Endothelial cell of umbilical vein (primary cell): ENCODE data around the gene MTREX. TPM values are rescaled to one million over a fixed set of nuclear protein-coding genes. Genes with fewer than 3 reads are reported as not detected.

Experiments
- BruUV-seq: library from RNA; stranded (reverse); fragments of 400-500 nt; replicated peaks from 2 replicates; lab custom pipeline; 2021; lab: Mats Ljungman, UMichigan
- CTCF ChIA-PET: fragments of 300-600, 350-600 bp; sonication (Branson Sonifier 250); formaldehyde crosslinking; loops from one replicate; lab custom pipeline; 2021; ENCODE audit warnings: antibody characterized with exemption, inconsistent platforms; lab: Charles Lee
- POLR2A ChIA-PET: fragments of 300-600, 350-600 bp; sonication (Branson Sonifier 250); formaldehyde crosslinking; loops from one replicate; lab custom pipeline; 2021; ENCODE audit warnings: antibody characterized with exemption, inconsistent platforms; lab: Charles Lee
- DNase-seq: peaks from one replicate; pipeline ENCODE4 v3.0.0-alpha.2; 2011; ENCODE audit warnings: low read depth, low spot score
- FAIRE-seq: peaks from 2 replicates; lab custom pipeline; 2011; peaks lifted over from hg19 to GRCh38; lab: Jason Lieb, UNC
- H2AFZ ChIP-seq: 2 replicates; pipeline ENCODE4 v1.6.0; 2012; ENCODE audit warnings: low read depth, low read length, control low read depth, inconsistent platforms
- H3K27ac ChIP-seq: 2 replicates; pipeline ENCODE4 v1.5.1; 2011; ENCODE audit warnings: low read depth, mild to moderate bottlenecking, control low read depth, low read length, moderate library complexity; ENCODE audit not compliant: insufficient read depth
- H3K27me3 ChIP-seq, 2 experiments: 2 replicates each; pipeline versions ENCODE4 v1.6.0 to v1.6.1; 2011; ENCODE audit warnings: low read length in 2 of 2, mixed read lengths in 1 of 2; ENCODE audit not compliant: control insufficient read depth in 2 of 2, insufficient read depth in 2 of 2
- H3K36me3 ChIP-seq, 2 experiments: 2 replicates in 1 of 2; 3 replicates in 1 of 2; pipeline ENCODE4 v1.5.1; 2011; ENCODE audit warnings: low read length in 2 of 2, mild to moderate bottlenecking in 1 of 2, moderate library complexity in 1 of 2; ENCODE audit not compliant: control insufficient read depth in 2 of 2, insufficient read depth in 2 of 2; ENCODE audit errors: extremely low read depth in 1 of 2
- H3K4me1 ChIP-seq: 3 replicates; pipeline ENCODE4 v1.5.1; 2011; ENCODE audit warnings: mild to moderate bottlenecking, low read length; ENCODE audit not compliant: control insufficient read depth, insufficient read depth; ENCODE audit errors: extremely low read depth
- H3K4me2 ChIP-seq: 2 replicates; pipeline ENCODE4 v1.6.1; 2011; ENCODE audit warnings: low read length, control low read depth, mixed read lengths; ENCODE audit not compliant: insufficient read depth
- H3K4me3 ChIP-seq, 3 experiments: fragments of 200-600 bp in 1 of 3; sonication (generic), shearing (Covaris generic) in 1 of 3; replicated peaks in 1 of 3; 2 replicates each; pipeline ENCODE4 v1.5.1; 2011 to 2016; ENCODE audit warnings: control low read depth in 3 of 3, low read length in 3 of 3, mild to moderate bottlenecking in 2 of 3, inconsistent platforms in 1 of 3, low read depth in 1 of 3, moderate library complexity in 1 of 3; ENCODE audit not compliant: insufficient read depth in 1 of 3
- H3K79me2 ChIP-seq: 2 replicates; pipeline ENCODE4 v1.6.0; 2012; ENCODE audit warnings: low read length, inconsistent platforms; ENCODE audit not compliant: control insufficient read depth, insufficient read depth
- H3K9ac ChIP-seq: replicated peaks from 2 replicates; pipeline ENCODE3; 2011; ENCODE audit warnings: low read length, control low read depth; ENCODE audit not compliant: insufficient read depth; ENCODE audit errors: extremely low read depth
- H3K9me1 ChIP-seq: replicated peaks from 3 replicates; pipeline ENCODE4 v1.6.0; 2011; ENCODE audit warnings: mild to moderate bottlenecking, low read length; ENCODE audit not compliant: control insufficient read depth, insufficient read depth; ENCODE audit errors: extremely low read depth
- H3K9me3 ChIP-seq: replicated peaks from 2 replicates; pipeline ENCODE4 v1.5.1; 2012; ENCODE audit warnings: low read length, inconsistent platforms; ENCODE audit not compliant: control insufficient read depth, insufficient read depth
- H4K20me1 ChIP-seq: replicated peaks from 2 replicates; pipeline ENCODE3; 2011; ENCODE audit warnings: mild to moderate bottlenecking, low read length; ENCODE audit not compliant: control insufficient read depth, insufficient read depth; ENCODE audit errors: extremely low read depth
- EZH2 ChIP-seq: IDR thresholded peaks from 2 replicates; pipeline ENCODE4 v1.6.1; 2012; ENCODE audit warnings: borderline replicate concordance, low read depth, mild to moderate bottlenecking, moderate library complexity, low read length, inconsistent platforms; ENCODE audit not compliant: severe bottlenecking
- FOS ChIP-seq: IDR thresholded peaks from 2 replicates; pipeline ENCODE4 v1.6.1; 2011; ENCODE audit warnings: mild to moderate bottlenecking, low read length, moderate library complexity, borderline replicate concordance; ENCODE audit not compliant: insufficient read depth
- JUN ChIP-seq: IDR thresholded peaks from 2 replicates; pipeline ENCODE4 v1.6.1; 2011; ENCODE audit warnings: borderline replicate concordance, low read depth; ENCODE audit not compliant: insufficient read length, insufficient read depth
- MAX ChIP-seq: IDR thresholded peaks from 2 replicates; pipeline ENCODE4 v1.6.1; 2011; ENCODE audit not compliant: insufficient read depth, insufficient read length
- POLR2A ChIP-seq: IDR thresholded peaks from 2 replicates; pipeline ENCODE4 v1.6.1; 2012; ENCODE audit warnings: low read depth, mild to moderate bottlenecking, control low read depth, low read length
- dilution Hi-C: fragments of 300-500 bp; cut with MboI; formaldehyde crosslinking; loops from one replicate; pipeline ENCODE4 v1.15.0; 2019; ENCODE audit warnings: low sequenced_read_pairs; ENCODE audit not compliant: extremely low pct_ligation_motif_present
- intact Hi-C: fragments of 100-400 bp; cut with micrococcal nuclease; formaldehyde crosslinking; loops from one replicate; pipeline ENCODE4 v1.10.0; 2022
- polyA plus RNA-seq, 4 experiments: library from polyadenylated mRNA; depleted of rRNA in 3 of 4; stranded (reverse) in 3 of 4; unstranded in 1 of 4; fragments of >200 nt; gene quantifications; 2 replicates each; pipeline versions ENCODE4 v1.2.1 to v1.2.3, GENCODE V29; 2011 to 2012; ENCODE audit warnings: missing spikeins in 1 of 4
- total RNA-seq: library from RNA; stranded (reverse); gene quantifications from 2 replicates; pipeline ENCODE4 v1.2.3, GENCODE V29; 2021

MTREX gene
- total and polyA plus RNA-seq, 2 donors (not counting 3 experiments of a cell fraction or from before 2014, with no cell fraction given): 9.8 to 76.3 TPM

DNA sequence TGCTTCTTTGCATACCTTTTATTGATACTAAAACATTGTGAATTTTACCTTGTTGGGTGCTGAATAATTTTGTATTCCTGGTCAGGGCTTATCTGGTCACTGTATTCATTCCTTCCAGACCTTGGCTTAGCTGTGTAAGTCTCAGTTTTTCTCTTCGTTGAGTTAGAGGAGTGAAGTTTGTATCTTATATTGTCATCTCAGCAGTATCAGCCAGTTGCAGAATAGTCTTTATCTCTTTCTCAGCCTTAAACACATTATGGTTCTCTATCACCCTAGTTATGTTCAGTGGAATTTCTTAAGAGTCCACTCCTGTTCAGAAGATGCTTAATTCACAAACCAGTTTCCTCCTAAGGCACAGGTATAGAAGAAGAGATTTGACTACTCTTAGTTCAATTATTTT lies 25.2 kb downstream of the MTREX start:
- Histone ChIP-seq H2AFZ (no peak overlapping the region), H3K9me3 (no peaks in the 10 kb centered on the region), H3K36me3 (peaks cover 0 to 11% of the 10 kb centered on the region in 2 experiments), H3K79me2 (peaks cover 45% of the 10 kb centered on the region), H4K20me1 (peaks cover 2% of the 10 kb centered on the region), H3K27me3 (no peaks in the 10 kb centered on the region), H3K27ac (no peak overlapping the region), H3K9me1 (no peaks in the 10 kb centered on the region), H3K9ac (no peak overlapping the region), H3K4me2 (no peak overlapping the region), H3K4me3 (no peak overlapping the region), H3K4me1 (no peaks in the 10 kb centered on the region)
- CTCF ChIA-PET: no interaction called here
- dilution Hi-C loops (no loop called here), intact Hi-C loops (no loop called here)
- DNase-seq (no peak), FAIRE-seq (no peak)
- BruUV-seq: no TSS peak
- TF ChIP-seq EZH2: no peak
- no peak for TF ChIP-seq MAX
- TF ChIP-seq FOS: no peak
- no peak for TF ChIP-seq POLR2A
- POLR2A ChIA-PET: no interaction called here

DNA sequence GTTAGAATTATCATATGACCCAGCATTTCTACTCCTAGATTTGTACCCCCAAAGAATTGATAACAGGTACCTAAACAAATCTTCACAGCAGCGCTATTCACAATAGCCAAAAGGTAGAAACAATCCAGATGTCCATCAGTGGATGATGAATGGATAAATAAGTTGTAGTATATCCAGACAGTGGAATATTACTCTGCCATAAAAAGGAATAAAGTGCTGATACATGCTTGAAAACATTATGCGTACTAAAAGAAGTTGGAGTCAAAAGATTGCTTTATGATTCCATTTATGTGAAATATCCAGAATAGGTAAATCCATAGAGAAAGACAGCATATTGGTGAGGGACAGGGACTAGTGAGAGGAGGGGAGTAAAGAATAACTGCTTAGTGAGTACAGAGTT lies 26.0 kb downstream of the MTREX start:
- Histone ChIP-seq H3K4me2 (no peak overlapping the region), H2AFZ (no peak overlapping the region), H3K4me1 (no peaks in the 10 kb centered on the region), H3K27ac (no peak overlapping the region), H3K79me2 (peaks cover 48% of the 10 kb centered on the region), H3K36me3 (peaks cover 0 to 7% of the 10 kb centered on the region in 2 experiments), H3K9ac (no peak overlapping the region), H3K4me3 (no peak overlapping the region), H4K20me1 (peaks cover 2% of the 10 kb centered on the region), H3K9me1 (no peaks in the 10 kb centered on the region), H3K27me3 (no peaks in the 10 kb centered on the region), H3K9me3 (no peaks in the 10 kb centered on the region)
- no TSS peak for BruUV-seq
- FAIRE-seq: no peak
- DNase-seq: no peak
- TF ChIP-seq POLR2A (no peak), MAX (no peak), JUN (no peak)
- dilution Hi-C loops: no loop called here
- POLR2A ChIA-PET: no interaction called here
- intact Hi-C loops: no loop called here
- CTCF ChIA-PET: no interaction called here
